ENCODE measurements around the gene IDE. TPM values are rescaled to one million over a fixed set of nuclear protein-coding genes. Genes with fewer than 3 reads are reported as not detected.

IDE gene
- total RNA-seq, 2 experiments from 2014 or later, result 17.9 to 18.2 TPM

- no peak overlapping the region for H3K4me3 Mint-ChIP-seq
- POLR2A ChIA-PET, result no interaction called here
- H3K27me3 Mint-ChIP-seq, result no peaks in the 10 kb centered on the region
- H3K9me3 Mint-ChIP-seq, result no peaks in the 10 kb centered on the region
- H3K36me3 Mint-ChIP-seq, result peaks cover 8% of the 10 kb centered on the region
- H3K4me1 Mint-ChIP-seq, result peaks cover 12% of the 10 kb centered on the region
- H3K27ac Mint-ChIP-seq, result no peak overlapping the region
- ATAC-seq (ENCODE audit: low read depth), result no peak
- no peak for DNase-seq
Measured at GRCh38 chr10:92547676-92548075, 26.2 kb downstream of the IDE start.

DNA sequence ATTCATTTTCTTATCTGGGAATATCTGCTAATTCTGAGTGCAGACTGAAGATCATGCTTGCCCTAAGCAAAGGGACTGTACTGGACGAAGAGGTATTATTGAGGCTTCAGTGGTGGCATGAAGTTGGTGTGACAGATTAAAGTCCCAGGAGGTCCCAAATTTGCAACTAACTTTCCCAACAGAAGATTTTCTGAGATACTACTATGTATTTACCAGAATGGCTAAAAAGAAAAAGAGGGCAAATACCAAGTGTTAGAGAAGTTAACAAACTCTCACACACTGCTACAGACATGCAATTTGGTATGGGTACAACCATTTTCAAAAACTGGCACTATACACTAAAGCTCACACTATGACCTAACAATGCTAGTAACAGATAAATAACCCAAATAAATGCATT is 28.3 kb downstream of the IDE start:
- Mint-ChIP-seq H3K27me3 (no peaks in the 10 kb centered on the region), H3K27ac (no peak overlapping the region), H3K4me1 (peaks cover 14% of the 10 kb centered on the region), H3K4me3 (no peak overlapping the region), H3K9me3 (no peaks in the 10 kb centered on the region), H3K36me3 (peaks cover 3% of the 10 kb centered on the region)
- no peak for DNase-seq
- ATAC-seq (ENCODE audit: low read depth), result no peak
- POLR2A ChIA-PET, result no interaction called here

GRCh38 chr10:92544296-92544695 is 29.6 kb downstream of the IDE start:
- Mint-ChIP-seq H3K27me3 (no peaks in the 10 kb centered on the region), H3K36me3 (peaks cover 3% of the 10 kb centered on the region), H3K27ac (no peak overlapping the region), H3K4me1 (peaks cover 14% of the 10 kb centered on the region), H3K4me3 (peak overlapping the region; percentile 41), H3K9me3 (no peaks in the 10 kb centered on the region)
- POLR2A ChIA-PET, result interaction anchor here (0.9 kb wide), 1 partner anchor 30 kb away, joined by 3 read pairs; the partner anchor contains the start of gene IDE
- ATAC-seq (ENCODE audit: low read depth) (peak; percentile 50), DNase-seq (no peak)

- peaks cover 14% of the 10 kb centered on the region for H3K4me1 Mint-ChIP-seq
- POLR2A ChIA-PET, result no interaction called here
- H3K27me3 Mint-ChIP-seq, result no peaks in the 10 kb centered on the region
- no peak for ATAC-seq (ENCODE audit: low read depth)
- no peak overlapping the region for H3K4me3 Mint-ChIP-seq
- no peak for DNase-seq
- peaks cover 3% of the 10 kb centered on the region for H3K36me3 Mint-ChIP-seq
- no peaks in the 10 kb centered on the region for H3K9me3 Mint-ChIP-seq
- no peak overlapping the region for H3K27ac Mint-ChIP-seq
Measured at GRCh38 chr10:92542458-92542857, 31.4 kb downstream of the IDE start.

GRCh38 chr10:92541583-92541982 is 32.3 kb downstream of the IDE start:
- peaks cover 3% of the 10 kb centered on the region for H3K36me3 Mint-ChIP-seq
- POLR2A ChIA-PET, result no interaction called here

GRCh38 chr10:92538231-92538958 is 35.5 kb downstream of the IDE start:
- H3K27ac Mint-ChIP-seq, result no peak overlapping the region
- no peaks in the 10 kb centered on the region for H3K27me3 Mint-ChIP-seq
- POLR2A ChIA-PET, result no interaction called here
- DNase-seq (no peak), ATAC-seq (ENCODE audit: low read depth) (no peak)
- no peaks in the 10 kb centered on the region for H3K9me3 Mint-ChIP-seq
- no peak overlapping the region for H3K4me3 Mint-ChIP-seq
- peaks cover 2% of the 10 kb centered on the region for H3K4me1 Mint-ChIP-seq
- peaks cover 7% of the 10 kb centered on the region for H3K36me3 Mint-ChIP-seq

More at GRCh38 chr10:92541583-92541982, 32.3 kb downstream of the IDE start:
- peaks cover 14% of the 10 kb centered on the region for H3K4me1 Mint-ChIP-seq
- DNase-seq, result no peak
- H3K27me3 Mint-ChIP-seq, result no peaks in the 10 kb centered on the region
- no peaks in the 10 kb centered on the region for H3K9me3 Mint-ChIP-seq
- no peak overlapping the region for H3K4me3 Mint-ChIP-seq
- ATAC-seq (ENCODE audit: low read depth), result no peak
- no peak overlapping the region for H3K27ac Mint-ChIP-seq

DNA sequence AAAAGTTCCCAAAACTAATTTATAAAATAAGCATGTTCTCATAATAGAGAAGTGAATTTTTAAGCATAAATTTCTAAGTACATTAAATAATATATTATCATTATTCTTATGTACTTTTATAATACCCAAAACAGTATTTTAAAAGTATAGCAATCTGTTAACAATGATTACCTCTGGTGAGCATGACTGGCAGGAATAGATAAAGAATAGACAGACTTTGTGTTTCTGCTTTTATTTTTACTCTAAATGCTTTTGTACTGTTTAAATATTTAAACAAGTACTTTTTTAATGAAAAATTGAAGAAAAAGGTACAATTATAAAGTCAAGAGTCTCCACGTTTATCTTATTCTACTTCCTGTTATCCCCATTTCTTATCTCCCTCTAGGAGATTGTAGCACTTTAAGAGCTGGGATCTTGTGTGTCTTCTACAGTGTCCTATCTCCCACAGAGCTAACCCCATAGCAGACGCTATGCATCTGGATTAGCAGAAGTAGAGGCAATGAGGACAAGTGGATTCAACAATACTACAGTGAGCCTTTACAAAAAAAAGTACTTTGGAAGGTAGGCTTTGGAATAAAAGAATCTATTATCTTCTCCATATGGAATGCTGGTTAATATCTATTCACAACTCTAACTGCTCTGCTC is 42.9 kb downstream of the IDE start:
- Mint-ChIP-seq H3K9me3 (no peaks in the 10 kb centered on the region), H3K4me1 (no peaks in the 10 kb centered on the region), H3K4me3 (no peak overlapping the region), H3K36me3 (peaks cover 6% of the 10 kb centered on the region), H3K27me3 (no peaks in the 10 kb centered on the region), H3K27ac (no peak overlapping the region)
- DNase-seq (no peak), ATAC-seq (ENCODE audit: low read depth) (no peak)
- POLR2A ChIA-PET, result no interaction called here

GRCh38 chr10:92530421-92530820 is 43.5 kb downstream of the IDE start:
- ATAC-seq (ENCODE audit: low read depth) (no peak), DNase-seq (no peak)
- no peak overlapping the region for H3K27ac Mint-ChIP-seq
- H3K27me3 Mint-ChIP-seq, result no peaks in the 10 kb centered on the region
- POLR2A ChIA-PET, result no interaction called here
- no peaks in the 10 kb centered on the region for H3K4me1 Mint-ChIP-seq
- H3K36me3 Mint-ChIP-seq, result peaks cover 4% of the 10 kb centered on the region
- H3K4me3 Mint-ChIP-seq, result no peak overlapping the region
- no peaks in the 10 kb centered on the region for H3K9me3 Mint-ChIP-seq

- H3K36me3 Mint-ChIP-seq, result peaks cover 1% of the 10 kb centered on the region
- no peak for DNase-seq
- no peak for ATAC-seq (ENCODE audit: low read depth)
- H3K9me3 Mint-ChIP-seq, result no peaks in the 10 kb centered on the region
- no peak overlapping the region for H3K4me3 Mint-ChIP-seq
- H3K4me1 Mint-ChIP-seq, result peaks cover 3% of the 10 kb centered on the region
- no peak overlapping the region for H3K27ac Mint-ChIP-seq
- POLR2A ChIA-PET, result no interaction called here
- H3K27me3 Mint-ChIP-seq, result no peaks in the 10 kb centered on the region
Measured at GRCh38 chr10:92527716-92528115, 46.2 kb downstream of the IDE start.

DNA sequence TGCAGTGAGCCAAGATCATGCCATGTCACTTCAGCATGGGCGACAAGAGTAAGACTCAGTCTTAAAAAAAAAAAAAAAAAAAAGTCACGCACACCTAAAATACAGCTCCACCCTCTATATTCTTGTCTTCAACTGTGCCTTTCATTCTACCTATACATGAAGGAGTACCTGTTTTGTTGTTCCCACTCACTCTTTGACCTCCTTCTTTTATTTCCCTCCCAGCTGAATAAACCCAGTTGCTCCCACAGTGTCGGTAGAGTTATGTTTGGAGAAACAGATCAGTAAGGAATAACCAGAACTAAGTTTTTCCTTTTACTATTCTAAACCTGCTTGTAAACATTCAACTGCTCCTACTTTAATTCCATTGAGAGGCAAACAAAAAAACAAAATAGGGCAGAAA is 50.3 kb downstream of the IDE start:
- Mint-ChIP-seq H3K4me1 (peaks cover 3% of the 10 kb centered on the region), H3K27ac (no peak overlapping the region), H3K27me3 (no peaks in the 10 kb centered on the region), H3K9me3 (no peaks in the 10 kb centered on the region), H3K36me3 (peaks cover 3% of the 10 kb centered on the region), H3K4me3 (no peak overlapping the region)
- DNase-seq (no peak), ATAC-seq (ENCODE audit: low read depth) (no peak)
- POLR2A ChIA-PET, result interaction anchor here (0.7 kb wide), 1 partner anchor 8 kb away, joined by 6 read pairs; no protein-coding TSS in a partner anchor

DNA sequence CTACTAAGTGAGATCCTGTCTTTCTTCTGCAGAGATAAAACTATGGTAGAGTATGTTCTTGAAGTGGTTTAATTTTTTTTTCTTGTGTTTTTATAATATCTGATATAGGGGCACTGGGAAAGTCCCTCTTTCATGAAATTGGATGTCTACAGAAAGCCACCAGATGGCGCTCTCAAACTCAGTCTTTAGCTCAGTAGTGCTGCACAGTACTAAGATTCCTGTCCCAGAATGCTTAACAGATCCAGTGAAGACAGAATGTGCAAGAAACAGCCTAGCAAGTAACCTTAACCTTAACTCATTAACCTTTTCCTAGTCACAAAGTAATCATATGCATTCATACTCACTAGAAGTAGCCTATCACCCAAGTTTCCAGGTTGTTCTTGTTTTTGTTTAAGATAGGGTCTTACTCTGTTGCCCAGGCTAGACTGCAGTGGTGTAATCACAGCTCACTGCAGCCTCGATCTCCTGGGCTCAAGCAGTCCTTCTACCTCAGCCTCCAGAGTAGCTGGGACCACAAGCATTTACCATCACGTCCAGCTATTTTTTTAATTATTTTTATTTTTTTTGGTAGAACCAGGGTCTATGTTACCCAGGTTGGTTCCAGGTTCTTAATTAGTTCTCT is 56.7 kb downstream of the IDE start:
- Mint-ChIP-seq H3K9me3 (no peaks in the 10 kb centered on the region), H3K4me1 (peaks cover 6% of the 10 kb centered on the region), H3K4me3 (no peak overlapping the region), H3K36me3 (peaks cover 3% of the 10 kb centered on the region), H3K27me3 (no peaks in the 10 kb centered on the region), H3K27ac (no peak overlapping the region)
- peak; percentile 94 for ATAC-seq (ENCODE audit: low read depth)
- POLR2A ChIA-PET, result interaction anchor here (1.7 kb wide), 1 partner anchor 57 kb away, joined by 13 read pairs; the partner anchor contains the start of gene IDE
- no peak for DNase-seq

GRCh38 chr10:92508866-92509265 is 65.0 kb downstream of the IDE start:
- no peaks in the 10 kb centered on the region for H3K4me1 Mint-ChIP-seq
- H3K27ac Mint-ChIP-seq, result no peak overlapping the region
- no peak for DNase-seq
- ATAC-seq (ENCODE audit: low read depth), result no peak
- H3K27me3 Mint-ChIP-seq, result no peaks in the 10 kb centered on the region
- POLR2A ChIA-PET, result no interaction called here
- H3K9me3 Mint-ChIP-seq, result no peaks in the 10 kb centered on the region
- no peak overlapping the region for H3K4me3 Mint-ChIP-seq
- H3K36me3 Mint-ChIP-seq, result no peaks in the 10 kb centered on the region

DNA sequence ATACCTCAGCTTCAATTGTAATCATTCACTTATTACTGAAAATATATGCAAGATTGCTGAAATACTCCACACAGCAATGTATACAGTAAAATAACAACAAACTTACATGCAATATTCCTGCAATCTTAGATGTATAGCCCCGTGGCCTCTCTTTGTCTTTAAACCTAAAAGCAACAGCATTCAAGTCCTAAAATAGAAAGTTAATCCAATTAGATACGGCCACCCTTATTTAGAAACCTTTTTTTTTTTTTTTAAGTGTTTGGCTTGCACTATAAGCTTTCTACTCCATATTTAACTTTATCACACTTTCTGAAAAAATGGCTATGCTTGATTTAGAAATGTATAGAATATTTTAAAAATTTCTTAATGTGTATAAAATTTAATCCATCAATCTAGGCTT is 67.6 kb downstream of the IDE start:
- no peaks in the 10 kb centered on the region for H3K4me1 Mint-ChIP-seq
- no peaks in the 10 kb centered on the region for H3K36me3 Mint-ChIP-seq
- no peaks in the 10 kb centered on the region for H3K9me3 Mint-ChIP-seq
- no peaks in the 10 kb centered on the region for H3K27me3 Mint-ChIP-seq
- DNase-seq (no peak), ATAC-seq (ENCODE audit: low read depth) (no peak)
- H3K4me3 Mint-ChIP-seq, result no peak overlapping the region
- POLR2A ChIA-PET, result no interaction called here
- H3K27ac Mint-ChIP-seq, result no peak overlapping the region

- H3K27ac Mint-ChIP-seq, result no peak overlapping the region
- POLR2A ChIA-PET, result no interaction called here
- ATAC-seq (ENCODE audit: low read depth), result no peak
- no peak overlapping the region for H3K4me3 Mint-ChIP-seq
- peaks cover 2% of the 10 kb centered on the region for H3K36me3 Mint-ChIP-seq
- no peaks in the 10 kb centered on the region for H3K9me3 Mint-ChIP-seq
- no peaks in the 10 kb centered on the region for H3K4me1 Mint-ChIP-seq
- no peaks in the 10 kb centered on the region for H3K27me3 Mint-ChIP-seq
- no peak for DNase-seq
Measured at GRCh38 chr10:92505044-92505443, 68.8 kb downstream of the IDE start.

All from activated naive CD8-positive, alpha-beta T cell treated with anti-CD3 and anti-CD28 coated beads, Interleukin-2, amount 10 ng/mL, durations not matched to agents 7 days and 5 days (primary cell).